Ovary (tissue), 3 donors: Measurements from ENCODE around the gene CFAP43.

Experiments
- EP300 ChIP-seq: sonication (generic); formaldehyde crosslinking; IDR thresholded peaks from one replicate; pipeline ENCODE4 v1.6.1; 2017; ENCODE audit warnings: antibody characterized with exemption
- POLR2A ChIP-seq: fragments of 450-650 bp; IDR thresholded peaks from one replicate; pipeline ENCODE4 v1.6.1; 2017; ENCODE audit warnings: antibody characterized with exemption, mild to moderate bottlenecking, moderate library complexity
- TF ChIP-seq, protein P1 (sequence below), 3 donors: fragments of 450-650 bp in 2 of 3; fragments of 200-600 bp in 1 of 3; IDR thresholded peaks; one replicate each; pipeline versions ENCODE4 v1.5.1 to v1.8.0; 2016 to 2022; ENCODE audit warnings: antibody characterized with exemption in 3 of 3, mild to moderate bottlenecking in 1 of 3
- donor health status: DM: no; HTN: no; CAD: no.

DNA sequence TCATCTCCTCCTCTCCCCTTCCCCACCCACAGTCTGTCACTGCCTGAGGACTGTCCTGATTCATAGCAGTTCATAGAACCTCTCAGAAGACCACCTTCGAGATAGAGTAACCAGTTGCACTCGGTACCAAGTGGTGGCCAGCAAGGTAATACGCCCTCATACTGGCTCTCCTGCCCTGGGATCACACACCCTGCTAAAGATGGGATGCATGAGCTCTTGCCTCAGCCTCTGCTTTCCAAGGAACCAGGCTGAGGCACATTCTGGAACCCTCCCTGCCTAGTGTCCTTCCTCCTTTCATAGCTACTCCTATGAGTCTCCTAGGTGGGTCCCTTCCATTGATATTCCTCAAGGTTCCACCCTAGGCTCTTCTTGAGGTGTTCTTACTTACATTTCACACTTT, 15.5 kb downstream of the CFAP43 start:
- TF ChIP-seq, protein P1, sequence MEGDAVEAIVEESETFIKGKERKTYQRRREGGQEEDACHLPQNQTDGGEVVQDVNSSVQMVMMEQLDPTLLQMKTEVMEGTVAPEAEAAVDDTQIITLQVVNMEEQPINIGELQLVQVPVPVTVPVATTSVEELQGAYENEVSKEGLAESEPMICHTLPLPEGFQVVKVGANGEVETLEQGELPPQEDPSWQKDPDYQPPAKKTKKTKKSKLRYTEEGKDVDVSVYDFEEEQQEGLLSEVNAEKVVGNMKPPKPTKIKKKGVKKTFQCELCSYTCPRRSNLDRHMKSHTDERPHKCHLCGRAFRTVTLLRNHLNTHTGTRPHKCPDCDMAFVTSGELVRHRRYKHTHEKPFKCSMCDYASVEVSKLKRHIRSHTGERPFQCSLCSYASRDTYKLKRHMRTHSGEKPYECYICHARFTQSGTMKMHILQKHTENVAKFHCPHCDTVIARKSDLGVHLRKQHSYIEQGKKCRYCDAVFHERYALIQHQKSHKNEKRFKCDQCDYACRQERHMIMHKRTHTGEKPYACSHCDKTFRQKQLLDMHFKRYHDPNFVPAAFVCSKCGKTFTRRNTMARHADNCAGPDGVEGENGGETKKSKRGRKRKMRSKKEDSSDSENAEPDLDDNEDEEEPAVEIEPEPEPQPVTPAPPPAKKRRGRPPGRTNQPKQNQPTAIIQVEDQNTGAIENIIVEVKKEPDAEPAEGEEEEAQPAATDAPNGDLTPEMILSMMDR (IDR thresholded peaks at IDR 0.05): no peak
- TF ChIP-seq EP300 (no peak), POLR2A (no peak)
